ENCODE measurements around the gene MYO1E. TPM values are rescaled to one million over a fixed set of nuclear protein-coding genes. Genes with fewer than 3 reads are reported as not detected.
"Not testable (repeated sequence)": the region's sequence is repeated elsewhere in the genome, so short reads cannot be mapped to it uniquely, and the experiment has no call there.

Gene MYO1E
- total and polyA plus RNA-seq, 2 of the 4 experiments (the other 2 are of a cell fraction) = 13.4 to 37.3 TPM

- H3K14ac ChIP-seq (replicated peaks; ENCODE audit: low read depth, low read length); H3K27ac ChIP-seq (ENCODE audit: insufficient read depth, low read length); H2AK5ac ChIP-seq (ENCODE audit: low read depth, low read length); H2AK9ac ChIP-seq (replicated peaks; ENCODE audit: low read depth, low read length, poor library complexity); DNase-seq; H2BK20ac ChIP-seq (ENCODE audit: low read depth, low read length); dilution Hi-C loops (cut with HindIII; ENCODE audit: low sequenced_read_pairs, unreplicated experiment); intact Hi-C loops (cut with micrococcal nuclease); H4K91ac ChIP-seq (ENCODE audit: insufficient read depth, low read depth, low read length); H3K56ac ChIP-seq (ENCODE audit: extremely low read depth, insufficient read depth, low read length); H3K4me3 ChIP-seq (ENCODE audit: insufficient read depth, low read depth, low read length); POLR2A ChIA-PET (ENCODE audit: unreplicated experiment); H2BK120ac ChIP-seq (ENCODE audit: low read depth, low read length); H2BK15ac ChIP-seq (ENCODE audit: low read depth, low read length); H3K79me1 ChIP-seq (ENCODE audit: low read depth in 1 of 2, low read length in 2 of 2); H3K23ac ChIP-seq (ENCODE audit: low read depth, low read length); H4K5ac ChIP-seq (ENCODE audit: low read depth, low read length); H3K4me2 ChIP-seq (ENCODE audit: low read depth, low read length); H3K36me3 ChIP-seq (ENCODE audit: control insufficient read depth, insufficient read depth, low read length); H2BK5ac ChIP-seq (ENCODE audit: low read depth, low read length, poor library complexity, severe bottlenecking); H3K9me3 ChIP-seq (ENCODE audit: control insufficient read depth, insufficient read depth, low read length); H3K4me1 ChIP-seq (ENCODE audit: control insufficient read depth, insufficient read depth, low read length); in situ Hi-C loops (cut with MboI; ENCODE audit: low sequenced_read_pairs); ATAC-seq (ENCODE audit: low read depth); BruUV-seq (replicated peaks); H3K9ac ChIP-seq (ENCODE audit: low read depth, low read length); H3K4ac ChIP-seq (ENCODE audit: low read depth, low read length); H2AFZ ChIP-seq (replicated peaks; ENCODE audit: low read length, poor library complexity); H4K8ac ChIP-seq (ENCODE audit: low read depth in 2 of 2, low read length in 2 of 2); H3K9me1 ChIP-seq (ENCODE audit: insufficient read depth, low read length); H3K18ac ChIP-seq (ENCODE audit: low read depth, low read length); H4K20me1 ChIP-seq (ENCODE audit: insufficient read depth, low read length): not testable (repeated sequence)
- CTCF ChIA-PET = interaction anchor here (0.6 kb wide), 2 partner anchors 9 to 131 kb away, joined by 4 to 6 read pairs; no protein-coding TSS in a partner anchor
- H3K27me3 ChIP-seq (ENCODE audit: control insufficient read depth, insufficient read depth, low read length) = peaks cover 20% of the 10 kb centered on the region
- 85% methylated on average over 2 of the region's 10 CpGs; no CpG with 5 or more reads in 1 of the 2 experiments for WGBS, 2 experiments (ENCODE audit: extremely low coverage in 2 of 2, insufficient read length in 1 of 2)
Measured at GRCh38 chr15:59401051-59401823, 28.6 kb upstream of the MYO1E start.

All from IMR-90 (cell line).